Colonic mucosa (tissue), 4 donors: ENCODE measurements around the gene AP3B2. TPM values are rescaled to one million over a fixed set of nuclear protein-coding genes. Genes with fewer than 3 reads are reported as not detected.

ENCODE experiments used
- DNase-seq: peaks from one replicate; pipeline ENCODE4 v3.0.0-alpha.2; 2020
- H3K27ac ChIP-seq: fragments of 200-600 bp; one replicate; pipeline ENCODE4 v1.8.0; 2021
- H3K27me3 ChIP-seq: fragments of 200-600 bp; one replicate; pipeline ENCODE4 v1.8.0; 2021
- H3K36me3 ChIP-seq: fragments of 200-600 bp; one replicate; pipeline ENCODE4 v1.8.0; 2021
- H3K4me1 ChIP-seq: fragments of 200-600 bp; one replicate; pipeline ENCODE4 v1.8.0; 2021; ENCODE audit warnings: mild to moderate bottlenecking
- H3K4me3 ChIP-seq: fragments of 200-600 bp; one replicate; pipeline ENCODE4 v1.8.0; 2021
- H3K9ac ChIP-seq, 2 donors: one replicate each; pipeline ENCODE4 v1.7.0; 2013; ENCODE audit warnings: control low read depth in 2 of 2, low read depth in 2 of 2, low read length in 2 of 2
- H3K9me3 ChIP-seq: fragments of 200-600 bp; one replicate; pipeline ENCODE4 v1.8.0; 2021
- CTCF ChIP-seq: fragments of 200-600 bp; IDR thresholded peaks from one replicate; pipeline ENCODE4 v1.8.0; 2022; ENCODE audit warnings: antibody characterized with exemption, mild to moderate bottlenecking
- intact Hi-C: fragments of 100-400 bp; cut with DNase I; formaldehyde crosslinking; loops from one replicate; pipeline ENCODE4 v1.14.1; 2022
- total RNA-seq, 2 donors: library from RNA; stranded (reverse); fragmentation: NEBNext Ultra II Directional in 1 of 2; extraction: Animal tissue kit (Norgen Biotek cat#: 25700) in 1 of 2; gene quantifications; one replicate each; pipeline ENCODE4 v1.2.1, GENCODE V29; 2021
- donor health status: healthy.
- donor health status: DM: no; HTN: no; CAD: no.
- donor health status: DM: no; HTN: no; CAD: no.

Gene AP3B2
- total RNA-seq, 2 donors from 2014 or later, result 0.82 to 1.2 TPM

GRCh38 chr15:82697735-82698407 lies 11.8 kb downstream of the AP3B2 start:
- intact Hi-C loops, result no loop called here
- Histone ChIP-seq H3K27me3 (no peaks in the 10 kb centered on the region), H3K4me1 (no peaks in the 10 kb centered on the region), H3K27ac (no peak overlapping the region), H3K36me3 (no peaks in the 10 kb centered on the region), H3K4me3 (no peak overlapping the region), H3K9me3 (no peaks in the 10 kb centered on the region), H3K9ac (no peak overlapping the region)
- DNase-seq, result no peak
- no peak for TF ChIP-seq CTCF

- no peak overlapping the region for H3K27ac ChIP-seq
- no peaks in the 10 kb centered on the region for H3K9me3 ChIP-seq
- intact Hi-C loops, result no loop called here
- TF ChIP-seq CTCF, result no peak
- H3K4me3 ChIP-seq, result no peak overlapping the region
- H3K27me3 ChIP-seq, result no peaks in the 10 kb centered on the region
- H3K9ac ChIP-seq, result no peak overlapping the region
- H3K36me3 ChIP-seq, result no peaks in the 10 kb centered on the region
- no peaks in the 10 kb centered on the region for H3K4me1 ChIP-seq
- no peak for DNase-seq
Measured at GRCh38 chr15:82692171-82692570, 17.5 kb downstream of the AP3B2 start.

- Histone ChIP-seq H3K27me3 (no peaks in the 10 kb centered on the region), H3K4me3 (no peak overlapping the region)
Measured at GRCh38 chr15:82689147-82689546, 20.5 kb downstream of the AP3B2 start.

GRCh38 chr15:82688691-82689090 lies 21.0 kb downstream of the AP3B2 start:
- Histone ChIP-seq H3K9ac (no peak overlapping the region), H3K36me3 (no peaks in the 10 kb centered on the region), H3K27ac (no peak overlapping the region), H3K27me3 (no peaks in the 10 kb centered on the region), H3K9me3 (no peaks in the 10 kb centered on the region), H3K4me3 (no peak overlapping the region), H3K4me1 (no peaks in the 10 kb centered on the region)
- DNase-seq, result no peak
- TF ChIP-seq CTCF, result no peak
- intact Hi-C loops, result no loop called here

More at GRCh38 chr15:82689147-82689546, 20.5 kb downstream of the AP3B2 start:
- Histone ChIP-seq H3K36me3 (no peaks in the 10 kb centered on the region), H3K9me3 (no peaks in the 10 kb centered on the region), H3K9ac (no peak overlapping the region), H3K4me1 (no peaks in the 10 kb centered on the region), H3K27ac (no peak overlapping the region)
- intact Hi-C loops, result no loop called here
- no peak for DNase-seq
- no peak for TF ChIP-seq CTCF

GRCh38 chr15:82681371-82681770 lies 28.3 kb downstream of the AP3B2 start:
- intact Hi-C loops, result no loop called here
- H3K4me3 ChIP-seq, result no peak overlapping the region
- H3K9me3 ChIP-seq, result no peaks in the 10 kb centered on the region

More at GRCh38 chr15:82681371-82681770, 28.3 kb downstream of the AP3B2 start:
- H3K4me1 ChIP-seq, result no peaks in the 10 kb centered on the region
- H3K27me3 ChIP-seq, result no peaks in the 10 kb centered on the region
- H3K9ac ChIP-seq, result no peak overlapping the region
- no peak for DNase-seq
- no peaks in the 10 kb centered on the region for H3K36me3 ChIP-seq
- no peak for TF ChIP-seq CTCF
- no peak overlapping the region for H3K27ac ChIP-seq
